Urothelium cell line (cell line): ENCODE measurements around the gene PRG2.

Experiments
- DNase-seq: peaks from one replicate; pipeline ENCODE4 v3.0.0; 2011; ENCODE audit warnings: low spot score, mixed read lengths
- FAIRE-seq: peaks from 2 replicates; lab custom pipeline; 2011; peaks lifted over from hg19 to GRCh38; lab: Jason Lieb, UNC

The PRG2 gene

GRCh38 chr11:57399972-57400578 is 9.6 kb upstream of the PRG2 start:
- DNase-seq, result no peak
- no peak for FAIRE-seq

- no peak for FAIRE-seq
- no peak for DNase-seq
These were observed 8.8 kb upstream of the PRG2 start for GRCh38 chr11:57399221-57399620.

GRCh38 chr11:57397394-57397990 is 7.0 kb upstream of the PRG2 start:
- no peak for FAIRE-seq
- DNase-seq, result no peak

- no peak for FAIRE-seq
- no peak for DNase-seq
These were observed 6.3 kb upstream of the PRG2 start for GRCh38 chr11:57396744-57397143.

- FAIRE-seq (no peak), DNase-seq (no peak)
These were observed 5.6 kb upstream of the PRG2 start for GRCh38 chr11:57395905-57396623.

GRCh38 chr11:57394203-57394965 is 3.9 kb upstream of the PRG2 start:
- DNase-seq, result no peak
- FAIRE-seq, result no peak

GRCh38 chr11:57392763-57393105 is 2.3 kb upstream of the PRG2 start:
- FAIRE-seq (no peak), DNase-seq (no peak)

- no peak for FAIRE-seq
- DNase-seq, result no peak
These were observed 1.8 kb upstream of the PRG2 start for GRCh38 chr11:57392066-57392762.

- DNase-seq, result no peak
- no peak for FAIRE-seq
These were observed 1.1 kb upstream of the PRG2 start for GRCh38 chr11:57391539-57391938.

- FAIRE-seq (no peak), DNase-seq (no peak)
These were observed 661 bp upstream of the PRG2 start for GRCh38 chr11:57391111-57391510.

GRCh38 chr11:57387289-57388030 is 3.0 kb downstream of the PRG2 start:
- FAIRE-seq (no peak), DNase-seq (no peak)

GRCh38 chr11:57386178-57386940 is 4.1 kb downstream of the PRG2 start:
- DNase-seq, result no peak
- FAIRE-seq, result no peak

- FAIRE-seq, result no peak
These were observed 9.5 kb downstream of the PRG2 start, which contains the start of gene PRG3 for GRCh38 chr11:57380975-57381374. TSS of gene PRG3 (minus strand) at chr11:57381150. CDS start at chr11:57380708, 442 bp downstream.

GRCh38 chr11:57379732-57380131 is 10.7 kb downstream of the PRG2 start:
- peak; percentile 53 for DNase-seq
- FAIRE-seq, result no peak

More at GRCh38 chr11:57380975-57381374, 9.5 kb downstream of the PRG2 start, which contains the start of gene PRG3:
- no peak for DNase-seq

- no peak for FAIRE-seq
- DNase-seq, result no peak
These were observed 12.3 kb downstream of the PRG2 start for GRCh38 chr11:57378186-57378585.

GRCh38 chr11:57377107-57377506 is 13.3 kb downstream of the PRG2 start:
- FAIRE-seq (peak; percentile 77), DNase-seq (no peak)

- no peak for DNase-seq
- peak; percentile 20 for FAIRE-seq
These were observed 14.1 kb downstream of the PRG2 start for GRCh38 chr11:57376095-57377090.

GRCh38 chr11:57375490-57375889 is 15.0 kb downstream of the PRG2 start:
- DNase-seq (no peak), FAIRE-seq (no peak)
